ENCODE results near the gene CYSTM1.

CYSTM1 gene

DNA sequence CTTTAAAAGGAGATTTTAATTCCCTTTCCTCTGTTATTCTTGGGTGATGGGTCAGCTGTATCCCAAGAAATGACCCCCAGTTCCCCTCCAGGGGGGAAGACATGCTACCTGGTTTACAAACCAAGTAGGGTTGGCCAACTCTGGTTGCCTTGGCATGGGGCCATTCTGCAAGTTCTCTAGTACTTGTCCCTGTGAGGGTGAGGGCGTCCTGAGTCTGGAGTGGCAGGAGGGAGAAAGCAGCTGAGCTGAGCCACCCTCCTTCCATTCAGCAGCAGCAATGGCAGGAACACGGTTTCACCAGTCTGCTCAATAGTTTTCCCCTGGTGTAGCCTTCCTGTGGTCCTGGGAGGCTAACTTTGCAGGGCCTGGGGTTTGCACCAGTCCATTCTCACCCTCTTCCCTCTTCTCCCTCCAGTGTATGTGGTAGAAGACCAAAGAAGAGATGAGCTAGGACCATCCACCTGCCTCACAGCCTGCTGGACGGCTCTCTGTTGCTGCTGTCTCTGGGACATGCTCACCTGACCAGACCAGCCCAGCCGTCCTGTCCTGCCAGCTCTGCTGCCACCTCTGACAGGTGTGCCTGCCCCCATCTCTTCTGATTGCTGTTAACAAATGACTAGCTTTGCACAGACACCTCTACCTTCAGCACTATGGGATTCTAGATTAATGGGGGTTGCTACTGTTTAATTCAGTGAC is 68.0 kb downstream of the CYSTM1 start:
- H3K4me1 ChIP-seq (ENCODE audit: control insufficient read depth, low read depth, low read length): peaks cover 6% of the 10 kb centered on the region
- H3K9ac ChIP-seq (ENCODE audit: low read length): no peak overlapping the region
- no peaks in the 10 kb centered on the region for H3K27me3 ChIP-seq (ENCODE audit: control insufficient read depth, insufficient read depth, low read length)
- H3K4me3 ChIP-seq (ENCODE audit: low read length): no peak overlapping the region
- H3K36me3 ChIP-seq (ENCODE audit: control insufficient read depth, low read depth, low read length): peaks cover 2% of the 10 kb centered on the region
- H3K9me3 ChIP-seq (ENCODE audit: control insufficient read depth, low read depth, low read length): no peaks in the 10 kb centered on the region
- no peak overlapping the region for H3K27ac ChIP-seq (ENCODE audit: low read length)

DNA sequence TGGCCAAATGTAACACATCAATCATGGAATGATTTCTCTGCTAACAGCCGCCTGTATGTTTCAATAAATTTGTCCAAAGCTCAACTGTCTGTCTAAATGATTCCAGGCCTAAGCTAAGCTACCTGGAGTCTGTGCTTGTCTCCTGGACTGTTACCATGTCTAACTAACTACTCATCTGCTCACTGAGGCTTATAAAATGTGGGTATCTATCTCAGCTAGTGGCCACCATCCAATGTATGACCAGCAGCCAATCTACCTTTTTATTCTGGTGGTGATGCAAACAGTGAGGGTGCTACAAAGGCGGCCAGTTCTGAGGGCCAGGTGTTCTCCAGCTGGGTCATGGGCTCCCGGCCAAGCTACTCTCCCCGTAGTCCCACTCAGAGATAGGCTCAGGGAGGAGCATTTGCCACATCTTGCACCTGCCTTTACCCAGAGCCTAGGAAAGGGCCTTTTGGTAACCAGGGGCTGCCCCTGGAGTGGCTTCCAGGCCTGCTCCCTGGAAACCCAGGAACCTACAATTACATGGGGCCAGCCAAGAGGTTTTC is 68.8 kb downstream of the CYSTM1 start:
- Histone ChIP-seq H3K9me3 (ENCODE audit: control insufficient read depth, low read depth, low read length) (no peaks in the 10 kb centered on the region), H3K9ac (ENCODE audit: low read length) (no peak overlapping the region), H3K27me3 (ENCODE audit: control insufficient read depth, insufficient read depth, low read length) (no peaks in the 10 kb centered on the region), H3K36me3 (ENCODE audit: control insufficient read depth, low read depth, low read length) (peaks cover 2% of the 10 kb centered on the region), H3K27ac (ENCODE audit: low read length) (no peak overlapping the region), H3K4me1 (ENCODE audit: control insufficient read depth, low read depth, low read length) (peaks cover 6% of the 10 kb centered on the region), H3K4me3 (ENCODE audit: low read length) (no peak overlapping the region)

DNA sequence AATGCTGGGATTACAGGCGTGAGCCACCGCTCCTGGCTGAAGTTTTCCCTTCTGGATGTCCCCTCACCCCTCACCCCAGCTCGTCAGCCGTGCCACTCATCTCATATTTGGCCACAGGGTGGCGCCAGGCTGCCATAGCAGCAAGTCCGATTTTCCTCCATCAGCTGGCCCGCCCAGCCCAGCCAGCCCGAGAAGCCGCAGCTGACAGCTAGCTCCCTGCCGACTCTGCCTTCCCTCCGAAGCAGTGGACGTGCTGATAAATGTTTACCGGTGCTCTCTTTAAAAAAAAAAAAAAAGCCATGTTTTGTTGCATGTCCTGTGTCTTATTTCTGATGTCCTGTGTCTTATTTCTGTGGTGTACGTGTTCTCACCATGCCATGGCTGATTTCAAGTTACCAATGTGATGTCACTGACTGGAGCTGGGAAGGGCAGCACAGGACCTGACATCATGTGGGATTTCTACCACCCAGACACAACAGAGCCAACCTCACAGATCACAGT is 69.6 kb downstream of the CYSTM1 start:
- Histone ChIP-seq H3K9me3 (ENCODE audit: control insufficient read depth, low read depth, low read length) (no peaks in the 10 kb centered on the region), H3K9ac (ENCODE audit: low read length) (no peak overlapping the region), H3K27me3 (ENCODE audit: control insufficient read depth, insufficient read depth, low read length) (no peaks in the 10 kb centered on the region), H3K27ac (ENCODE audit: low read length) (no peak overlapping the region), H3K36me3 (ENCODE audit: control insufficient read depth, low read depth, low read length) (peaks cover 2% of the 10 kb centered on the region), H3K4me3 (ENCODE audit: low read length) (no peak overlapping the region), H3K4me1 (ENCODE audit: control insufficient read depth, low read depth, low read length) (peaks cover 6% of the 10 kb centered on the region)

DNA sequence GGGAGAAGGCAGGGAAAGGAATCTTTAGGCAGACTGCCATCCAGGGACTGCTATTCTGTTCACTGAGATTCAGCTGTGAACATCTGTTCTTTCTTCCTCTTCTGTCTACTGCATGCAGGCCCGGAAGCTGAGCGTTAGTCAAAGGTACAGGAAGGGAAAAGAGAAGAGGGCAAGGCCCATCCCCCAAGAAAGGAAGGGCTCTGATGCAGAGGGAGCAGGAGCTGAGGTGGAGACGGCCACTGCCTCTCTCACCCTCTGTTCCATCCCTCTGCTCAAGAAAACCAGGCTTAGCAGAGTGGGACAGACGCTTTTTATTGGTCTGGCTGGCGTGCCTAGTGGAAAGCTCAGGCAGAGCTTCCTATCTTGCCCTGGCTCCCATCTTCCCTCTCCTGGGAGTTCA is 70.4 kb downstream of the CYSTM1 start:
- H3K27me3 ChIP-seq (ENCODE audit: control insufficient read depth, insufficient read depth, low read length): no peaks in the 10 kb centered on the region
- no peak overlapping the region for H3K4me3 ChIP-seq (ENCODE audit: low read length)
- H3K4me1 ChIP-seq (ENCODE audit: control insufficient read depth, low read depth, low read length): peaks cover 6% of the 10 kb centered on the region
- no peak overlapping the region for H3K9ac ChIP-seq (ENCODE audit: low read length)
- no peaks in the 10 kb centered on the region for H3K9me3 ChIP-seq (ENCODE audit: control insufficient read depth, low read depth, low read length)
- H3K27ac ChIP-seq (ENCODE audit: low read length): no peak overlapping the region
- peaks cover 2% of the 10 kb centered on the region for H3K36me3 ChIP-seq (ENCODE audit: control insufficient read depth, low read depth, low read length)

DNA sequence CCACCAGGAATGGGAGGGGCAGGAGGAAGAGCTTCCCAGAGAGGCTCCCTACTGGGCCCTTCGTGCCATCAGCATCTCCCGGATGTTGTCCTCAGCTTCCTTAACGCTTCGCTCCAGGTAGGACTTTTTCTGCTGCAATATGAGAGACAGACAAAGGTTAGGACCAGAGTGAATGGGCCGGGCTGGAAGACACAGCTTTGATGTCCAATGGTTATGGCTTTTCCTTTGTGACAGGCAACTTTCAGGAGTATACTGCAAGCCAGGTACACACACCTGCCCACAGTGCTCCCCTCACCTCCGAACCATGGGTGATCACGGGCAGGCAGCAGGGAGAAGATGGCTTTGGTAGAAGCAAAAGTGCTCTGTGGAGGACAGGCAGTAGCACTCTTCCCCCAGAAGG is 70.9 kb downstream of the CYSTM1 start:
- peaks cover 6% of the 10 kb centered on the region for H3K4me1 ChIP-seq (ENCODE audit: control insufficient read depth, low read depth, low read length)
- H3K27ac ChIP-seq (ENCODE audit: low read length): no peak overlapping the region
- no peaks in the 10 kb centered on the region for H3K27me3 ChIP-seq (ENCODE audit: control insufficient read depth, insufficient read depth, low read length)
- H3K9ac ChIP-seq (ENCODE audit: low read length): no peak overlapping the region
- no peak overlapping the region for H3K4me3 ChIP-seq (ENCODE audit: low read length)
- H3K36me3 ChIP-seq (ENCODE audit: control insufficient read depth, low read depth, low read length): peaks cover 2% of the 10 kb centered on the region
- H3K9me3 ChIP-seq (ENCODE audit: control insufficient read depth, low read depth, low read length): no peaks in the 10 kb centered on the region

DNA sequence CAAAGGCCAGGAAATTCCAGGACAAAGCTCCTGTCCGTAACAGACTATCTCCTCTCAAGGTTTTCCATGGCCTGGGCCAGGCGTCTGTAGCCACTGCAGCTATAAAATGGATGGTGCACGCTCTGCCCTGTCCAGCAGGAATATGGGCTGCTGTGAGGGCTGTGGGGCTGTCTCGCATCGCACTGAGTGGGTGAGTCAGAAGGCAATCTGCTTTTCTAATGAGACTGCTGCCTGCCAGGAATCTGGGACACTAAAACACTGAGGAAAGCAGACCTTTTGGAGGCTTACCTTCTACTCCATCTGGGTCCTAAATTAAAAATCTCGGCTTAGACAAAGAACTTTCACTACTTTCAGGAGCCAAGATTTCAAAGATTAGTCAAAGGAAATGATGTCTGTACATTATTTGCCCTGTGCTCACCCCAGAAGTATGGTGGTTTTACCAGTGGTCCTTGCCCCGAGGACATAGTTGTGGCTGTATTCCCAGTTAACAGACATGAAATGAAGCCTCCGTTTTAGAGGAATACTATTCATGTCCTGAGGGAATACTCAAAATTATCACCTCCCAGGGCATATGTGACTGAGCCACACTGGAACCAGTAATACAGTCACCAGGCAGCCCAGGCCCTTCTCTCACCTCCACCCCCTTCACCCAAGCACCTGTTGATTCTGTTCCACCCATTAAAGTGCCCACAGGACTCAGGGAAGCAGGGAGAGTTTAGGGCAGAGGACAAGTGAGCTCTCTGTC is 71.6 kb downstream of the CYSTM1 start:
- no peak overlapping the region for H3K27ac ChIP-seq (ENCODE audit: low read length)
- no peak overlapping the region for H3K9ac ChIP-seq (ENCODE audit: low read length)
- H3K9me3 ChIP-seq (ENCODE audit: control insufficient read depth, low read depth, low read length): no peaks in the 10 kb centered on the region
- H3K4me1 ChIP-seq (ENCODE audit: control insufficient read depth, low read depth, low read length): peaks cover 6% of the 10 kb centered on the region
- H3K27me3 ChIP-seq (ENCODE audit: control insufficient read depth, insufficient read depth, low read length): no peaks in the 10 kb centered on the region
- no peak overlapping the region for H3K4me3 ChIP-seq (ENCODE audit: low read length)
- H3K36me3 ChIP-seq (ENCODE audit: control insufficient read depth, low read depth, low read length): peaks cover 2% of the 10 kb centered on the region

DNA sequence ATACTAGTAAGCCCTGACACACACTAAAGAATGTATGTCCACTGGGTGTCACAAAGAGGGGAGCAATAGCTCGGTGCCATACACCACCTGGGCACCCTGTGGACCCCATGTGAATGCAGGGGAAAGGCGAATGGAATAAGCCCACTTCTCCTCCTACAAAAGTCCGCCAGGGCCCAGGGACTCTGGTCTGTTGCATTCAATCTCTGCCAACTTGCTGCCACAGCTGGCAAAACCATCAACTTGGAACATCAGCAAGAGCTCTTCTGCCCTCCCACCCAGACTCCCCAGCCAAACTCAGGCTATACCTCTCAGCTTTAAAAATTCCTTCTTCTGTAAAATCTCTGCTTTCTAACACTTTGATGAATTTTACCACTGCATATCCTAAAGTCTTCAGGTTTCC is 73.4 kb downstream of the CYSTM1 start:
- H3K27me3 ChIP-seq (ENCODE audit: control insufficient read depth, insufficient read depth, low read length): no peaks in the 10 kb centered on the region
- no peak overlapping the region for H3K27ac ChIP-seq (ENCODE audit: low read length)
- no peak overlapping the region for H3K4me3 ChIP-seq (ENCODE audit: low read length)
- no peaks in the 10 kb centered on the region for H3K9me3 ChIP-seq (ENCODE audit: control insufficient read depth, low read depth, low read length)
- H3K4me1 ChIP-seq (ENCODE audit: control insufficient read depth, low read depth, low read length): peaks cover 4% of the 10 kb centered on the region
- peaks cover 2% of the 10 kb centered on the region for H3K36me3 ChIP-seq (ENCODE audit: control insufficient read depth, low read depth, low read length)
- H3K9ac ChIP-seq (ENCODE audit: low read length): no peak overlapping the region

DNA sequence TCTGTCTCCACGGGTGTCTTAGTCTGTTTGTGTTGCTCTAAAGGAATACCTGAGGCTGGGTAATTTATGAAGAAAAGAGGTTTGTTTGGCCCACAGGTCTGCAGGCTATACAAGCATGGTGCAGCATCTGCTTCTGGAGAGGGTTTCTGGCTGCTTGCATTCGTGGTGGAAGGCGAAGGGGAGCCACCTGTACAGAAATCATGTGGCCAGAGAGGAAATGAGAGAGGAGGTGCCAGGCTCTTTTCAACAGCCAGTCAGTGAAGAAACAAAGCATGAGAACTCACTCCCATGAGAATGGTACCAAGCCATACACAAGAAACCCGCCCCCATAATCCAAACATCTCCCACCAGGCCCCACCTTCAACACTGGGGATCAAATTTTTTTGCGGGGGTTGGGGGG is 74.5 kb downstream of the CYSTM1 start:
- Histone ChIP-seq H3K9me3 (ENCODE audit: control insufficient read depth, low read depth, low read length) (no peaks in the 10 kb centered on the region), H3K27ac (ENCODE audit: low read length) (no peak overlapping the region), H3K4me3 (ENCODE audit: low read length) (no peak overlapping the region), H3K36me3 (ENCODE audit: control insufficient read depth, low read depth, low read length) (peaks cover 2% of the 10 kb centered on the region), H3K27me3 (ENCODE audit: control insufficient read depth, insufficient read depth, low read length) (no peaks in the 10 kb centered on the region), H3K4me1 (ENCODE audit: control insufficient read depth, low read depth, low read length) (peaks cover 4% of the 10 kb centered on the region), H3K9ac (ENCODE audit: low read length) (no peak overlapping the region)

DNA sequence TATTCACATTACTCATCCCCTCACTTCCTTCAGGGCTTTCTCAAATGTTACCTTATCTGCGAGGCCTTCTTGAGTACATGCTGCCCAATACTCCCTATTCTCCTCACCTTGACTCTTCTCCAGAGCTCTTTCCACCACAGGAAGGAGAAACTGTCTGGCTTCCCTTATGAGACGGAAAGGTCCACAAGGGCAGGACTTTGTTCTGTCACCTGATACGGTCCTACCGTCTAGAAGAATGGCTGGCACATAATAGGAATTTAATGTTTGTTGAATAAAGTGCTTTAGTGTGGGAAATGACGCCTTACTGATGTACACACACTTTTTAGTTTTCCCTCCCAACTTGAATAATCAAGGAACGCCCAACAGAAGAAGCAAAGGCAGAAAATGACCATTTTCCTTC is 75.4 kb downstream of the CYSTM1 start:
- Histone ChIP-seq H3K4me1 (ENCODE audit: control insufficient read depth, low read depth, low read length) (no peaks in the 10 kb centered on the region), H3K36me3 (ENCODE audit: control insufficient read depth, low read depth, low read length) (no peaks in the 10 kb centered on the region), H3K27ac (ENCODE audit: low read length) (no peak overlapping the region), H3K4me3 (ENCODE audit: low read length) (no peak overlapping the region), H3K9ac (ENCODE audit: low read length) (no peak overlapping the region), H3K27me3 (ENCODE audit: control insufficient read depth, insufficient read depth, low read length) (no peaks in the 10 kb centered on the region), H3K9me3 (ENCODE audit: control insufficient read depth, low read depth, low read length) (no peaks in the 10 kb centered on the region)

DNA sequence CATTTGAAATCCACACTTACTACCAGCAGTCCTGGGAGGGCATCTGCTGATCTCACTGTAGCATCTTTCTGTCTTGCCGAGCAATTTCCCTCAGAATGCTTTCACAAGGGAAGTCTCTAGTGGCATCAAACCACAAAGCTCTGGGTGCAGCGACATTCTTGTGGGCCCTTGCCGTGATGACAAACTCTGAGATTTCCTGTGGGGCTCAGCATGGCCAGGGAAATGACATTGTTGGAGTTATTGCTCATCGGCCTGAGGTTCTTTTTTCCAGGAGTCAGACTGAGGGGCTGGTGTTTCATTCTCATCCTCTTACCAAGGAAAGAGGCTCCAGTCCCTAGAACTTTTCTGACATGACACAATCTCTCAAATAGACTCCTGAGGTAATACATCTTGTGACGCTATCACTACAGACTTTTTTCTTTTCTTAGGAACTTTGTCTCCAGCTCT is 76.6 kb downstream of the CYSTM1 start:
- no peak overlapping the region for H3K4me3 ChIP-seq (ENCODE audit: low read length)
- H3K27me3 ChIP-seq (ENCODE audit: control insufficient read depth, insufficient read depth, low read length): no peaks in the 10 kb centered on the region
- H3K27ac ChIP-seq (ENCODE audit: low read length): no peak overlapping the region
- no peak overlapping the region for H3K9ac ChIP-seq (ENCODE audit: low read length)
- no peaks in the 10 kb centered on the region for H3K9me3 ChIP-seq (ENCODE audit: control insufficient read depth, low read depth, low read length)
- no peaks in the 10 kb centered on the region for H3K4me1 ChIP-seq (ENCODE audit: control insufficient read depth, low read depth, low read length)
- no peaks in the 10 kb centered on the region for H3K36me3 ChIP-seq (ENCODE audit: control insufficient read depth, low read depth, low read length)

DNA sequence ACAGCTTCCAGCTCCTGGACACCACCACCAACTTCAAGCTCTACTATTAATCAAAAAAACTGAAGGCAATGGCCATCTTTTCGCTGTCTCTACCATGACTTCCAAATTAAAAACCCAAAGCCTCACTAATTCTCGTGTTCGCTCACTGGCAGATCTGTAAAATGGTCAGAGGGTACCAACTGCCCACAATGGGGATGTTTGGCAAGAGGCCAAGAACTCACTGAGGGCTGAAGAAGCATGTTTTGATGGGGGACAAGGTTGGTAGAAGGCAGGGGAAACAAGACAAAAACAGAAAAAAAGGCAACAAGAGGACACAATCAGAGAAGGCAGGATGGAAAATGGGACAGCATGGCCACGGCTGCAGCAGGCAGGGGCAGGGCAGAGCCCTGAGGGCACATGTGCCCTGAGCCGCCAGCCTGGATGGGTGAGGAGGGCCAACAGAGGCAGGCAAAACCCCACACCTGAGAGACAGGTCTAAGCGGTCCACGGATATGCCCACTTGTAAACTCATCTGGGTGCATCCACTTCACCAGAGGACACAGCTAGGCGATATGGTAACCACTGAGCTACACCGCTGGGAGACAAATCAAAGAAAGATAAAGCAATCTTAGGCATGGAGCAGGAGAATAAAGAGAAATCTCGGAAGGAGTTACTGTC is 77.6 kb downstream of the CYSTM1 start:
- no peak overlapping the region for H3K9ac ChIP-seq (ENCODE audit: low read length)
- no peaks in the 10 kb centered on the region for H3K9me3 ChIP-seq (ENCODE audit: control insufficient read depth, low read depth, low read length)
- no peaks in the 10 kb centered on the region for H3K36me3 ChIP-seq (ENCODE audit: control insufficient read depth, low read depth, low read length)
- H3K4me3 ChIP-seq (ENCODE audit: low read length): no peak overlapping the region
- H3K27me3 ChIP-seq (ENCODE audit: control insufficient read depth, insufficient read depth, low read length): no peaks in the 10 kb centered on the region
- no peaks in the 10 kb centered on the region for H3K4me1 ChIP-seq (ENCODE audit: control insufficient read depth, low read depth, low read length)
- no peak overlapping the region for H3K27ac ChIP-seq (ENCODE audit: low read length)

Measured in iPS-18a (cell line).